D721Med (cell line): ENCODE results near the gene FTO.

Experiments
- DNase-seq: peaks from one replicate; pipeline ENCODE4 v3.0.0; 2011; ENCODE audit warnings: low spot score; ENCODE audit not compliant: insufficient read length
- FAIRE-seq: peaks from 2 replicates; lab custom pipeline; 2011; peaks lifted over from hg19 to GRCh38; lab: Jason Lieb, UNC
- TF ChIP-seq, protein P1 (sequence below): IDR thresholded peaks from 2 replicates; pipeline ENCODE4 v1.5.1; 2012; ENCODE audit warnings: mild to moderate bottlenecking, control low read depth; ENCODE audit not compliant: insufficient read depth; ENCODE audit errors: missing control alignments

Gene FTO

GRCh38 chr16:53952215-53953208 is 248.6 kb downstream of the FTO start:
- no peak for FAIRE-seq
- no peak for DNase-seq

DNA sequence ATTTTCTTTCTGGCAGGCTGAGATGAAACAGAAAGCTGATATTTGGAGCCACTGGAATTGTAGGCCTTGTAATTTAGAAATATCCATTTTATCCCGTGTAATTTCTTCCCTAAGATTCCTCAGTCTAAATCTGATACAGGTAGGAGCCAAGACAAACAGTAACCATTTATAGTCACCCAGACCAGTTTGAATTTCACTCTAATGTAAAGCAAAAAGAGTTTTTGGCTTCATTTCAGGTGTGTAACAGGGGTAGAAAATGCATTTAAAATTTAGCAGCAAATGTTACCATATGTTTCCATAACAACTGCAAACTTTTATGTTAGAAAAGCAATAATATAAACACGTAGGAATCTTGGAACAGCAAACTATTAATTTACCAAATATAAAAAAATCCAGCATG is 249.4 kb downstream of the FTO start:
- FAIRE-seq (no peak), DNase-seq (no peak)
- TF ChIP-seq, protein P1, sequence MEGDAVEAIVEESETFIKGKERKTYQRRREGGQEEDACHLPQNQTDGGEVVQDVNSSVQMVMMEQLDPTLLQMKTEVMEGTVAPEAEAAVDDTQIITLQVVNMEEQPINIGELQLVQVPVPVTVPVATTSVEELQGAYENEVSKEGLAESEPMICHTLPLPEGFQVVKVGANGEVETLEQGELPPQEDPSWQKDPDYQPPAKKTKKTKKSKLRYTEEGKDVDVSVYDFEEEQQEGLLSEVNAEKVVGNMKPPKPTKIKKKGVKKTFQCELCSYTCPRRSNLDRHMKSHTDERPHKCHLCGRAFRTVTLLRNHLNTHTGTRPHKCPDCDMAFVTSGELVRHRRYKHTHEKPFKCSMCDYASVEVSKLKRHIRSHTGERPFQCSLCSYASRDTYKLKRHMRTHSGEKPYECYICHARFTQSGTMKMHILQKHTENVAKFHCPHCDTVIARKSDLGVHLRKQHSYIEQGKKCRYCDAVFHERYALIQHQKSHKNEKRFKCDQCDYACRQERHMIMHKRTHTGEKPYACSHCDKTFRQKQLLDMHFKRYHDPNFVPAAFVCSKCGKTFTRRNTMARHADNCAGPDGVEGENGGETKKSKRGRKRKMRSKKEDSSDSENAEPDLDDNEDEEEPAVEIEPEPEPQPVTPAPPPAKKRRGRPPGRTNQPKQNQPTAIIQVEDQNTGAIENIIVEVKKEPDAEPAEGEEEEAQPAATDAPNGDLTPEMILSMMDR, result no peak

More at GRCh38 chr16:53952215-53953208, 248.6 kb downstream of the FTO start:
- TF ChIP-seq, protein P1, result no peak

DNA sequence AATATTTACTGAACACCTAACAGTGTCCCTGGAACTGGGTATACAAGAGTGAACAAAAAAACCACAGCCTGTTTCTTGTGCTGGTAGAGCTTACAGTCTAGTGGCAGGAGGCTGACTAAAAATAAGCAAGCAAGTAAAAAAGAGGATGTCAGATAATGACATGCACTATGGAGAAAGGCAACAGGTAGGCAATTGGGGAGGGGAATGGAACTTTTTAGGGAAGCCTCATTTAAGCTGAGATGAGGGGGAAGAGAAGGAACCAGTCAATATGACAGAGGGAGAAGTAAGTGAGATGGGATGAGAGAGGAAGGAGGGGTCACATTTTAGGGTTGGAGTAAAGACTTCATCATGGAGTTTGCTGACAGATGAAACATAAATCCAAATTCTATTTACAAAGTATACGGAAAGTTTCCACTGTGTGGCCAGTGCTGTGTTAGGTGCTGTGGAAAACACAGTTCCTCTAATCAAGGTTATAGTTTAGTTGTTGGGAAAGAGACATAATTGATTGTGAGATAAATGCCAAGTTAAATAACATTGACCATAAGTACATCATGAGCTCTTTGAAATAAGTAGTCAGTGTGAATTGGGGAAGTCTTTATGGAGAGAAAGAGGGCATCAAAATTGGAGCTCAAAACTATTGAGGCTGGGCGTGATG is 251.4 kb downstream of the FTO start:
- FAIRE-seq, result no peak
- no peak for DNase-seq
- TF ChIP-seq, protein P1, result no peak

DNA sequence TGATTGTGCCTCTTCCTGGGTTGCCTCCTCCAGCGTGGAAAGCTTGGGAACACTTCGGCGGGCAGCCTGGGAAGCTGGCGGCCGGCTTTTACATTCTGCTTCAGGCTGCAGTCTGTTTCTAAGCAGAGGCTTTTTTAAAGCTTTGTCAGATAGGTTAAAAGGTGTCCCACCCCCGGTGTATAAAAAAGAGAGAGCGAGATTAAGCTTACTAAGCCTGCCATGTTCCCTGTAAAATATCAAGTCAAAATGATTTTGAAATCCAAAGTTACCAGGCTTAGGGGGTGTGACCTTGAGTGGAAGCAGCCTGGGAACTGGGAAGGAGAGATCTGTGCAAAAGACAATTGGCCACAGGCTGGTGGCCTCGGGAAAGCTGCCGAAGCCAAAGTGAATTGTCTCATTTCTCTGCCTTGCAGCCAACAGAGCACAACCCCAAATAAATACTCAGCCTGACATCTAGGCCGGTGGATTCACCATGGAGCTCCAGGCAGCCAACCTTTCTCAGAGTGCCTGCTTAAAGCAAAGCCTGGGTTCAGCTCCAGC is 254.5 kb downstream of the FTO start:
- FAIRE-seq (no peak), DNase-seq (no peak)
- TF ChIP-seq, protein P1, result no peak

- FAIRE-seq (no peak), DNase-seq (no peak)
- TF ChIP-seq, protein P1, result no peak
Observed at GRCh38 chr16:53960050-53960812, 256.3 kb downstream of the FTO start.

DNA sequence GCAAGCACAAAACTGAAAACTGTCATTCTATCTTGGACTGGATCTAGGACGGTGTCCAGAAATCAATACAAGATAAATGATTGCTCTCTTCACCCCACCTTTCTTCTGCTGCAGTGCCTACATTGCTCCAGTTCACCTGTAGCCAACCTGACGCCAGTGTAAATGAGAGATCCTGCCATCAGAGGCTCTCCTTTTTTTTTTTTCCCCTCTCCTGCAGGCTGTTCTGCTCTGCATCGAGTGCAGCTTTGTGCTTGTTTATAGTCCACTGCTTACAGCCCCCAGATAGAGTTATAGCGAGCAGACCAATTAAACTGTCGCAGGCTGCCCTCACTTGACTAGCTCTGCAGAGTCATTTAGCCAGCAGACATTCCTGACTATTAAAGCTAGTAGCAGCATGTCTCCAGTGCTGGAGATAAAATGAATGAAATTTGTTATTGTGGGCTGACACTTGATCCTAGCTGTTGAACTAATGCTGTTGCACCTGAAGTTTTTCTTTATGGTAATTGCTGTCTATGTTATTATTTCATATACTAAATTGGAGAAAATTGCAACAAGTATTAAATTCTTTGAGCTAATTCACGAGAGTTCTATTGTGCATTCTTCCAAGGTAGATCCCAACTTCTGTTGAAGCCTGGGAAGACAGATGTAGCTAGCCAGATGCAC is 257.1 kb downstream of the FTO start:
- DNase-seq (no peak), FAIRE-seq (no peak)
- TF ChIP-seq, protein P1, result no peak
